Mucosa of descending colon (tissue), 3 donors: ENCODE data around the gene NUDT22. TPM values are rescaled to one million over a fixed set of nuclear protein-coding genes. Genes with fewer than 3 reads are reported as not detected.
A peak's percentile ranks its signal among the peaks of the same experiment; 100 is the strongest.

Experiments used
- ATAC-seq: fragments of 200-7000 bp; cut with Tn5 transposase; one replicate; pipeline ENCODE4 v1.9.1; 2020; ENCODE audit warnings: mild to moderate bottlenecking, moderate library complexity
- DNase-seq, 3 donors: peaks; one replicate each; pipeline ENCODE4 v3.0.0-alpha.2; 2020
- H3K36me3 ChIP-seq: fragments of 200-600 bp; one replicate; pipeline ENCODE4 v1.8.0; 2021; ENCODE audit warnings: low read depth, mild to moderate bottlenecking
- H3K4me1 ChIP-seq: fragments of 200-600 bp; one replicate; pipeline ENCODE4 v1.8.0; 2021; ENCODE audit warnings: low read depth, mild to moderate bottlenecking
- H3K4me3 ChIP-seq: fragments of 200-600 bp; one replicate; pipeline ENCODE4 v1.8.0; 2021; ENCODE audit warnings: mild to moderate bottlenecking
- H3K9me3 ChIP-seq: fragments of 200-600 bp; one replicate; pipeline ENCODE4 v1.8.0; 2021; ENCODE audit warnings: mild to moderate bottlenecking
- CTCF ChIP-seq: fragments of 200-600 bp; IDR thresholded peaks from one replicate; pipeline ENCODE4 v1.8.0; 2022; ENCODE audit warnings: antibody characterized with exemption, mild to moderate bottlenecking
- intact Hi-C, 2 donors: fragments of 100-400 bp; cut with DNase I in 1 of 2; cut with micrococcal nuclease in 1 of 2; formaldehyde crosslinking; loops; one replicate each; pipeline versions ENCODE4 v1.11.0 to v1.11.1; 2022; cut with DNase I, micrococcal nuclease
- total RNA-seq, 3 donors: library from RNA; stranded (reverse); fragmentation: NEBNext Ultra II Directional in 2 of 3; extraction: Animal tissue kit (Norgen Biotek cat#: 25700) in 2 of 3; gene quantifications; one replicate each; pipeline versions ENCODE4 v1.2.1 to v1.2.4, GENCODE V29; 2021 to 2023
- donor health status: DM: no; HTN: no; CAD: no; lungs with moderate emphysema.
- donor health status: DM: no; HTN: no; CAD: no.
- donor health status: DM: no; HTN: yes; CAD: no.

The NUDT22 gene
- total RNA-seq, 3 donors from 2014 or later = 81.6 to 137 (median 119) TPM

- DNase-seq (no peak), ATAC-seq (no peak)
- intact Hi-C loops = loop anchor here in 1 of 2 donors (10.0 kb wide), 1 partner anchor 64 kb away; the partner anchor contains the start of genes FKBP2 and PPP1R14B
- Histone ChIP-seq H3K9me3 (no peaks in the 10 kb centered on the region), H3K4me1 (peaks cover 25% of the 10 kb centered on the region), H3K4me3 (no peak overlapping the region), H3K36me3 (peaks cover 3% of the 10 kb centered on the region)
- TF ChIP-seq CTCF = no peak
Observed at GRCh38 chr11:64180891-64181290, 45.2 kb upstream of the NUDT22 start.

GRCh38 chr11:64181506-64182411 is 44.3 kb upstream of the NUDT22 start:
- intact Hi-C loops = loop anchor here in 1 of 2 donors (10.0 kb wide), 1 partner anchor 63 kb away; the partner anchor contains the start of genes FKBP2 and PPP1R14B
- TF ChIP-seq CTCF = no peak
- no peak overlapping the region for H3K4me3 ChIP-seq

GRCh38 chr11:64183890-64184289 is 42.2 kb upstream of the NUDT22 start:
- TF ChIP-seq CTCF = no peak
- intact Hi-C loops = loop anchor here in 1 of 2 donors (10.0 kb wide), 1 partner anchor 61 kb away; the partner anchor contains the start of genes FKBP2 and PPP1R14B
- peaks cover 25% of the 10 kb centered on the region for H3K4me1 ChIP-seq
- ATAC-seq (no peak), DNase-seq (no peak)
- H3K4me3 ChIP-seq = no peak overlapping the region
- no peaks in the 10 kb centered on the region for H3K9me3 ChIP-seq
- H3K36me3 ChIP-seq = peaks cover 4% of the 10 kb centered on the region

More at GRCh38 chr11:64181506-64182411, 44.3 kb upstream of the NUDT22 start:
- Histone ChIP-seq H3K4me1 (peaks cover 25% of the 10 kb centered on the region), H3K36me3 (peaks cover 4% of the 10 kb centered on the region), H3K9me3 (no peaks in the 10 kb centered on the region)
- peak; percentile 90 to 92 (median 92) for DNase-seq
- peak; percentile 59 for ATAC-seq

- peaks cover 4% of the 10 kb centered on the region for H3K36me3 ChIP-seq
Observed at GRCh38 chr11:64185175-64185692, 40.8 kb upstream of the NUDT22 start.

More at GRCh38 chr11:64185175-64185692, 40.8 kb upstream of the NUDT22 start:
- intact Hi-C loops = loop anchor here in 1 of 2 donors (10.0 kb wide), 1 partner anchor 60 kb away; the partner anchor contains the start of genes FKBP2 and PPP1R14B
- no peaks in the 10 kb centered on the region for H3K9me3 ChIP-seq
- ATAC-seq = peak; percentile 58
- DNase-seq = peak in 2 of 3 donors; percentile 86 to 92
- TF ChIP-seq CTCF = peak; percentile 23
- H3K4me3 ChIP-seq = peak overlapping the region; percentile 91
- peaks cover 29% of the 10 kb centered on the region for H3K4me1 ChIP-seq
